DMS53 (cell line): ENCODE data around the gene RIMS1.

Experiments
- DNase-seq: peaks from one replicate; lab custom pipeline; 2025; lab: John Stamatoyannopoulos, UW

The RIMS1 gene

GRCh38 chr6:72413884-72414283 is 527.5 kb downstream of the RIMS1 start:
- peak; percentile 87 for DNase-seq

- no peak for DNase-seq
These were observed 528.3 kb downstream of the RIMS1 start for GRCh38 chr6:72414657-72415056.

- DNase-seq = no peak
These were observed 530.6 kb downstream of the RIMS1 start for GRCh38 chr6:72416744-72417465.

- DNase-seq = no peak
These were observed 531.4 kb downstream of the RIMS1 start for GRCh38 chr6:72417759-72418158.

GRCh38 chr6:72418495-72418894 is 532.1 kb downstream of the RIMS1 start:
- DNase-seq = no peak

GRCh38 chr6:72419966-72420365 is 533.6 kb downstream of the RIMS1 start:
- DNase-seq = no peak

GRCh38 chr6:72420409-72420808 is 534.1 kb downstream of the RIMS1 start:
- no peak for DNase-seq

GRCh38 chr6:72421387-72421786 is 535.0 kb downstream of the RIMS1 start:
- DNase-seq = no peak

- no peak for DNase-seq
These were observed 535.8 kb downstream of the RIMS1 start for GRCh38 chr6:72422171-72422570.

GRCh38 chr6:72424476-72424875 is 538.1 kb downstream of the RIMS1 start:
- no peak for DNase-seq

GRCh38 chr6:72425003-72425681 is 538.8 kb downstream of the RIMS1 start:
- no peak for DNase-seq

- DNase-seq = no peak
These were observed 554.3 kb downstream of the RIMS1 start for GRCh38 chr6:72440611-72441010.

- DNase-seq = no peak
These were observed 560.1 kb downstream of the RIMS1 start for GRCh38 chr6:72446430-72446829.
